GM21619 (cell line): ENCODE measurements around the gene XRN2.

ENCODE experiments used
- ATAC-seq: cut with Tn5 transposase; IDR thresholded peaks from one replicate; pipeline ENCODE4 v1.9.1; 2021; ENCODE audit not compliant: unreplicated experiment

XRN2 gene, protein sequence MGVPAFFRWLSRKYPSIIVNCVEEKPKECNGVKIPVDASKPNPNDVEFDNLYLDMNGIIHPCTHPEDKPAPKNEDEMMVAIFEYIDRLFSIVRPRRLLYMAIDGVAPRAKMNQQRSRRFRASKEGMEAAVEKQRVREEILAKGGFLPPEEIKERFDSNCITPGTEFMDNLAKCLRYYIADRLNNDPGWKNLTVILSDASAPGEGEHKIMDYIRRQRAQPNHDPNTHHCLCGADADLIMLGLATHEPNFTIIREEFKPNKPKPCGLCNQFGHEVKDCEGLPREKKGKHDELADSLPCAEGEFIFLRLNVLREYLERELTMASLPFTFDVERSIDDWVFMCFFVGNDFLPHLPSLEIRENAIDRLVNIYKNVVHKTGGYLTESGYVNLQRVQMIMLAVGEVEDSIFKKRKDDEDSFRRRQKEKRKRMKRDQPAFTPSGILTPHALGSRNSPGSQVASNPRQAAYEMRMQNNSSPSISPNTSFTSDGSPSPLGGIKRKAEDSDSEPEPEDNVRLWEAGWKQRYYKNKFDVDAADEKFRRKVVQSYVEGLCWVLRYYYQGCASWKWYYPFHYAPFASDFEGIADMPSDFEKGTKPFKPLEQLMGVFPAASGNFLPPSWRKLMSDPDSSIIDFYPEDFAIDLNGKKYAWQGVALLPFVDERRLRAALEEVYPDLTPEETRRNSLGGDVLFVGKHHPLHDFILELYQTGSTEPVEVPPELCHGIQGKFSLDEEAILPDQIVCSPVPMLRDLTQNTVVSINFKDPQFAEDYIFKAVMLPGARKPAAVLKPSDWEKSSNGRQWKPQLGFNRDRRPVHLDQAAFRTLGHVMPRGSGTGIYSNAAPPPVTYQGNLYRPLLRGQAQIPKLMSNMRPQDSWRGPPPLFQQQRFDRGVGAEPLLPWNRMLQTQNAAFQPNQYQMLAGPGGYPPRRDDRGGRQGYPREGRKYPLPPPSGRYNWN

GRCh38 chr20:21303061-21303871 is at the start of gene XRN2:
Gene XRN2 (plus strand): TSS chr20:21303331. CDS start chr20:21303399, 68 bp downstream.
- peak; percentile 90 for ATAC-seq

- no peak for ATAC-seq
These were observed 45.9 kb upstream of the XRN2 start for GRCh38 chr20:21257192-21257591.

- no peak for ATAC-seq
These were observed 44.7 kb upstream of the XRN2 start for GRCh38 chr20:21258411-21258810.

GRCh38 chr20:21259346-21259745 is 43.8 kb upstream of the XRN2 start:
- no peak for ATAC-seq

GRCh38 chr20:21262812-21263211 is 40.3 kb upstream of the XRN2 start:
- ATAC-seq: no peak

DNA sequence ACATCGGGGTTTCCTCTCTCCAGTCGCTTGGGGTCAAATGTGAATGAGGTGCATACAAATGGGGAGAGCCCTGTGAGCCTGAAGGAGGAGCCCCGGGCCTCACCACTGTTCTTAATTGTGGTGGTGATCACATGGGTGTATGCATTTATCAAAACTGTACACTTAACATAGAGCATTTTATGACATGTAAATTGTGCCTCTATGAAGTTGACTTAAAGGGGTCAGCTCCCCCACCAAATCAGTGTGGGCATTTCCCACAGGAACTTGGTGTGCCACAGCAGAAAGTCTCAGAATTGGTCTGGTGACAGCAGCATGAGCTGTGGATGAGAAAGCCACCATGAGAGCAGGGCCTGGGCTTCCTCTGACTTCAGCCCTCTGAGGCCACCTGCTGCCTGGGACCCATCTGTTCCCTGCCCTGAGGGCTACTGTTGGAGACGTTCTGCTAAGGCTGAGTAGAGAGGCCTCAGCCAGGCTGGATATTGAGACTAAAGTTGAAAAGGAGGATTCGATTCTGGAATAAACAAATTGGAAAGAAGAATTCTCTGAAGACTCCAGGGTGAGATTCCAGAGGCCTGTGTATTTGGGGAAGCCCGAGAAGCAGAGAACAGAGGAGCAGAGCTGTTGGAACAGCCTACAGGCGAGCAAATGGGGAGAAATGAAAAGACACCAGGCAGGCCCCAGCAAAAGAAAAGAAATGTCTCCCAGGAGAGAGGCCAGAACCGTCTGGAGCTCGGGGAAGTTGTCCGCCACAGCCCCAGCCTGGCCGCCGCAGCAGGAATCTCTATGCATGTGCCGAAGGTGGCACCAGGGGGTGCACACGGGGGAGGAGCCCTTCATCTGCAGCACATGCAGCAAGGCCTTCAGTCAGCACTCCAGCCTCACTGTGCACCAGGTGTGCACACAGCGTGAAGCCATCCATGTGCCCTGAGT is 37.6 kb upstream of the XRN2 start:
- ATAC-seq: no peak

- ATAC-seq: no peak
These were observed 37.0 kb upstream of the XRN2 start for GRCh38 chr20:21266191-21266536.

GRCh38 chr20:21269772-21270171 is 33.4 kb upstream of the XRN2 start:
- no peak for ATAC-seq

- no peak for ATAC-seq
These were observed 32.3 kb upstream of the XRN2 start for GRCh38 chr20:21270806-21271205.

- peak; percentile 44 for ATAC-seq
These were observed 30.9 kb upstream of the XRN2 start for GRCh38 chr20:21272279-21272678.

GRCh38 chr20:21272679-21273078 is 30.5 kb upstream of the XRN2 start:
- ATAC-seq: peak; percentile 50

DNA sequence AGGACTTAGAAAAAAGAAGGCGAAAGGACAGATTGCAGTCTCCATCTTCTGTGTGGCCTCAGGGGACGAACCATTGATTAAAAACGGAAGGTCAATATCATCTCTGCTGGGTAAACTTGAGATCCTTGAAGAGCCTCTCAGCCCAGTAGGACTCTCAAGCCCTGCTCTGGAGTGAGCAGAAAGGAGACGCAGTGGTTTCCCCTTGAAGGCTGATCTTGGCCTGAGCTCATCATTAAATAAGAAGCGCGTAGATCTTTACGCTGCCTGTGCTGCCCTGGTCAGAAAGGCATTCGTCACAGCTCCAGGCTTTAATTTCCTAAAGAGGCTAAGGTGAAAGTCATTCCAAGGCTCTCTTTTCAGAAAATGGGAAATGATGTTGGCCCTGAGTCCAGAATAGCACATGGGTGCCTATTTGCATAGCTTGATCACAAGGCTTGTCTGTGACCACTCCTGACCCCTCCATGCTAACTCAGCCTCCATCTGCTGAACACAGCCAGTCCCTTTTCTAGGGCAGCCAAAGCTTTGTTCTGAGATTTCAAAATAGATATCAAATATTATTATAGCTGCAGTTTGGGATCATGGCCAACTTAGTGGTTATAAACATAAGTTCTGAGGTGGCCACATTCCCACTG is 29.3 kb upstream of the XRN2 start:
- no peak for ATAC-seq

- ATAC-seq: no peak
These were observed 24.3 kb upstream of the XRN2 start for GRCh38 chr20:21278829-21279228.

DNA sequence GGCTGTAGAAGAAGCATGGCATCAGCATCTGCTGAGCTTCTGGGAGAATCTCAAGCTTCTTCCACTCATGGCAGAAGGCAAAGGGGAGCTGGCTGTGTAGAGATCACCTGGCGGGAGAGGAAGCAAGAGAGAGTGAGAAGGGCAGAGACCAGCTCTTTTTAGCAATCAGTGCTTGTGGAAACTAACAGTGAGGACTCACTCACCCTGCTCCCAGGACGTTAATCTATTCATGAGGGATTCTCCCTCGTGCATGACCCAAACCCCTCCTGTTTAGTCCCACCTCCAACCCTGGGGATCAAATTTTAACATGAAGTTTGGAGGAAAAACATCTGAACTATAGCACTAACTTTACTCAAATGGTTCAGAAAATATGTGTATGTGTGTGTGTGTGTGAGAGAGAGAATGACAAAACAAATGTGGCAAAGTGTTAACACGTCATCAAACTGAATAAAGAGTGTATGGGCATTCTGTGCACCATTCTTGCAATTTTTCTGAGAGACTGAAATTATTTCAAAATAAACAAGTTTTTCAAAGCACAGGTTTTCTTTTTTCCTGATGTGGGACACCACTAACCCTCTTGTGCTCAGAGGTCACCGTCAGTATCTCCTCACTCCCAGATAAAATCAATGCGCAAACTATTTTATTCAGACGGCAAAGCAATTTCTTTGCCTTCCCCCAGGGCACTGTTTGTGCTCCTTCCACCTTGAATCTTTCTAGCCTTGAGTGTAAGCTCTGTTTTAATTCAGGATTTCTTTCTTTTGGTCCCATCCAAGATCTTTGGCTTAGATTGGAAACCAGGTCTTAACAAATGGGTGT is 23.2 kb upstream of the XRN2 start:
- no peak for ATAC-seq

GRCh38 chr20:21280522-21281016 is 22.6 kb upstream of the XRN2 start:
- no peak for ATAC-seq

DNA sequence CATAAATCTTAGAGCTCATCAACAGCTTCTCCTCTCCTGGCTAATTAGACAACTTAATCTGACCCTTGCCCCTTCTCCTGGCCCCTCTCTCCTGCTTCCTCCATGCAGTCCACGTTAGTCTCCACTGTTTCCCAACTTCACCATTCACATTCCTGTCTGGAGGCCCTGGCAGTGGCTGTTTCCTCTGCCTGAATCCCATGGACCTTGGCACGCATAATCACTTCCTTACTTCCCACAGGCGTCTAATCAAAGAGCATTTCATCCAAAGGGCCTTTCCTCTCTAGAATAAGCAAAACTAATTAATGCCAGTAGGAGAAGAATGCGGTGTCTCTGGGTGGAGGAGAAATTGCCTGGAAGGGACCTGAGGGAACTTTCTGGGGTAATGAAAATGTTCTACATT is 16.4 kb upstream of the XRN2 start:
- no peak for ATAC-seq

- no peak for ATAC-seq
These were observed 14.4 kb upstream of the XRN2 start for GRCh38 chr20:21288587-21289370.

DNA sequence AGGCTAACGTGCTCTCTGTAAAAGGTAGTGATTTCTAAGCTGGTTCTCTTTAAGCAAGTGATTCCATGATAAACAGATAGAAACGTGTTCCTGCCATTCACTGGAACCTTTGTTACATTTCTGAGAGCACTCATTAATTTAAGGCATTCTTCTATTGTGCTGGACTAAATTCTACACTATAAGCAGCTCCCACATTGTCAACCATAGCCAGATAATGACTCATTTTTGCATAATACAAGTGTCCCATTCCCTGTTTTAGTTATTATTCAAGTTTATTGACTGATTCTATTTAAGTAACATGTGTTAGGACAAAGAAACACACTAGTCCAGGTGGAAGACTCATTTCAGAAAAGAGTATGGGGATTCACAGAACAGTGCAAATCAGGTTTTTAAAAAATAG is 13.5 kb upstream of the XRN2 start:
- ATAC-seq: no peak
